Astrocyte (in vitro differentiated cells and primary cell): ENCODE results near the gene JAGN1. TPM values are rescaled to one million over a fixed set of nuclear protein-coding genes. Genes with fewer than 3 reads are reported as not detected.
A peak's percentile ranks its signal among the peaks of the same experiment; 100 is the strongest.

ENCODE experiments used
- DNase-seq: peaks from one replicate; pipeline ENCODE4 v3.0.0-alpha.2; 2010; ENCODE audit warnings: low read depth
- FAIRE-seq: peaks from 2 replicates; lab custom pipeline; 2011; peaks lifted over from hg19 to GRCh38; lab: Jason Lieb, UNC
- H2AFZ ChIP-seq: 2 replicates; pipeline ENCODE4 v1.6.0; 2012; ENCODE audit warnings: low read depth, low read length, inconsistent platforms
- H3K27ac ChIP-seq: 2 replicates; pipeline ENCODE4 v1.5.1; 2011; ENCODE audit warnings: low read depth, low read length, inconsistent platforms
- H3K27me3 ChIP-seq: 2 replicates; pipeline ENCODE4 v1.6.0; 2011; ENCODE audit warnings: low read length, inconsistent platforms; ENCODE audit not compliant: insufficient read depth
- H3K36me3 ChIP-seq: 2 replicates; pipeline ENCODE4 v1.5.1; 2011; ENCODE audit warnings: low read length, inconsistent platforms; ENCODE audit not compliant: insufficient read depth
- H3K4me1 ChIP-seq: 2 replicates; pipeline ENCODE4 v1.5.1; 2011; ENCODE audit warnings: low read length, inconsistent platforms; ENCODE audit not compliant: insufficient read depth
- H3K4me2 ChIP-seq: 2 replicates; pipeline ENCODE4 v1.6.0; 2012; ENCODE audit warnings: low read length, inconsistent platforms
- H3K4me3 ChIP-seq: 2 replicates; pipeline ENCODE4 v1.5.1; 2011; ENCODE audit warnings: low read depth, mild to moderate bottlenecking, low read length, inconsistent platforms; ENCODE audit not compliant: insufficient read depth
- H3K79me2 ChIP-seq: 2 replicates; pipeline ENCODE4 v1.6.0; 2012; ENCODE audit warnings: mild to moderate bottlenecking, low read length, inconsistent platforms; ENCODE audit not compliant: insufficient read depth
- H3K9ac ChIP-seq: 2 replicates; pipeline ENCODE4 v1.6.0; 2012; ENCODE audit warnings: mild to moderate bottlenecking, low read length, inconsistent platforms
- H3K9me3 ChIP-seq: 2 replicates; pipeline ENCODE4 v1.5.1; 2012; ENCODE audit warnings: low read depth, mild to moderate bottlenecking, low read length, inconsistent platforms; ENCODE audit not compliant: insufficient read depth
- H4K20me1 ChIP-seq: 2 replicates; pipeline ENCODE4 v1.6.0; 2012; ENCODE audit warnings: low read length, inconsistent platforms; ENCODE audit not compliant: insufficient read depth
- H3K27ac Mint-ChIP-seq: one replicate; pipeline ENCODE4 v1.8.0; 2021; ENCODE audit warnings: mild to moderate bottlenecking, mixed read lengths; ENCODE audit not compliant: unreplicated experiment
- H3K27me3 Mint-ChIP-seq: one replicate; pipeline ENCODE4 v1.8.0; 2021; ENCODE audit warnings: low read depth, mixed read lengths; ENCODE audit not compliant: unreplicated experiment
- H3K36me3 Mint-ChIP-seq: one replicate; pipeline ENCODE4 v1.8.0; 2021; ENCODE audit warnings: low read depth, mixed read lengths; ENCODE audit not compliant: unreplicated experiment
- H3K4me1 Mint-ChIP-seq: one replicate; pipeline ENCODE4 v1.8.0; 2021; ENCODE audit warnings: low read depth, mixed read lengths; ENCODE audit not compliant: unreplicated experiment
- H3K4me3 Mint-ChIP-seq: one replicate; pipeline ENCODE4 v1.8.0; 2021; ENCODE audit warnings: mild to moderate bottlenecking, moderate library complexity, mixed read lengths; ENCODE audit not compliant: unreplicated experiment
- H3K9me3 Mint-ChIP-seq: one replicate; pipeline ENCODE4 v1.8.0; 2021; ENCODE audit warnings: mild to moderate bottlenecking, mixed read lengths; ENCODE audit not compliant: unreplicated experiment
- EZH2 ChIP-seq: IDR thresholded peaks from 2 replicates; pipeline ENCODE4 v1.6.1; 2012; ENCODE audit warnings: mild to moderate bottlenecking, low read length, inconsistent platforms; ENCODE audit not compliant: insufficient read depth
- total RNA-seq: library from RNA; stranded (reverse); gene quantifications from 2 replicates; pipeline ENCODE4 v1.2.1, GENCODE V29; 2021
- TF ChIP-seq, protein P1 (sequence below): IDR thresholded peaks from 2 replicates; pipeline ENCODE4 v1.5.1; 2011; ENCODE audit warnings: low read depth, mild to moderate bottlenecking, inconsistent platforms, low read length, moderate library complexity; ENCODE audit not compliant: insufficient read depth

Gene JAGN1
- total RNA-seq, 1 donor from 2014 or later = 31.7 TPM

DNA sequence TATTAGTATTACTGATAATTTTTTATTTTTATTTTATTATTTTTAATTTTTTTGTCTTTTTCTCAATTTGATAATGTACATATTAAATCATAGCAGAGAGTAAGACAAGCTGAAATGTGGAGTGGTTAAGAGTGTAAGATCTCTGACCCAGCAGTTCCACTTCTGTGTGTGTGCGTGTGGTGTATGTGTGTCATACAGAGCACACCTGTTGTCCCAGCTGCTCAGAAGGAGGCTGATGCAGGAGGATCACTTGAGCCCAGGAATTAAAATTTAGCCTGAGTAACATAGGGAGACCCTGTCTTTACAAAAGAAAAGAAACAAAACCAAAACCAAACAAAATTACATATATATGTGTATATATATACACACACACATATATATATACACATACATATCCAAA is 9.0 kb upstream of the JAGN1 start:
- Histone ChIP-seq H3K36me3 (no peaks in the 10 kb centered on the region), H4K20me1 (no peaks in the 10 kb centered on the region), H3K9me3 (no peaks in the 10 kb centered on the region), H3K4me1 (peaks cover 10% of the 10 kb centered on the region), H3K79me2 (no peaks in the 10 kb centered on the region), H3K27ac (no peak overlapping the region), H2AFZ (no peak overlapping the region), H3K9ac (no peak overlapping the region), H3K4me3 (no peak overlapping the region), H3K27me3 (no peaks in the 10 kb centered on the region), H3K4me2 (no peak overlapping the region)
- Mint-ChIP-seq H3K27ac (no peak overlapping the region), H3K4me1 (peaks cover 10% of the 10 kb centered on the region), H3K9me3 (no peaks in the 10 kb centered on the region), H3K27me3 (peaks cover 5% of the 10 kb centered on the region), H3K36me3 (no peaks in the 10 kb centered on the region), H3K4me3 (no peak overlapping the region)
- FAIRE-seq (no peak), DNase-seq (no peak)
- TF ChIP-seq EZH2 = no peak
- TF ChIP-seq, protein P1, sequence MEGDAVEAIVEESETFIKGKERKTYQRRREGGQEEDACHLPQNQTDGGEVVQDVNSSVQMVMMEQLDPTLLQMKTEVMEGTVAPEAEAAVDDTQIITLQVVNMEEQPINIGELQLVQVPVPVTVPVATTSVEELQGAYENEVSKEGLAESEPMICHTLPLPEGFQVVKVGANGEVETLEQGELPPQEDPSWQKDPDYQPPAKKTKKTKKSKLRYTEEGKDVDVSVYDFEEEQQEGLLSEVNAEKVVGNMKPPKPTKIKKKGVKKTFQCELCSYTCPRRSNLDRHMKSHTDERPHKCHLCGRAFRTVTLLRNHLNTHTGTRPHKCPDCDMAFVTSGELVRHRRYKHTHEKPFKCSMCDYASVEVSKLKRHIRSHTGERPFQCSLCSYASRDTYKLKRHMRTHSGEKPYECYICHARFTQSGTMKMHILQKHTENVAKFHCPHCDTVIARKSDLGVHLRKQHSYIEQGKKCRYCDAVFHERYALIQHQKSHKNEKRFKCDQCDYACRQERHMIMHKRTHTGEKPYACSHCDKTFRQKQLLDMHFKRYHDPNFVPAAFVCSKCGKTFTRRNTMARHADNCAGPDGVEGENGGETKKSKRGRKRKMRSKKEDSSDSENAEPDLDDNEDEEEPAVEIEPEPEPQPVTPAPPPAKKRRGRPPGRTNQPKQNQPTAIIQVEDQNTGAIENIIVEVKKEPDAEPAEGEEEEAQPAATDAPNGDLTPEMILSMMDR = no peak

DNA sequence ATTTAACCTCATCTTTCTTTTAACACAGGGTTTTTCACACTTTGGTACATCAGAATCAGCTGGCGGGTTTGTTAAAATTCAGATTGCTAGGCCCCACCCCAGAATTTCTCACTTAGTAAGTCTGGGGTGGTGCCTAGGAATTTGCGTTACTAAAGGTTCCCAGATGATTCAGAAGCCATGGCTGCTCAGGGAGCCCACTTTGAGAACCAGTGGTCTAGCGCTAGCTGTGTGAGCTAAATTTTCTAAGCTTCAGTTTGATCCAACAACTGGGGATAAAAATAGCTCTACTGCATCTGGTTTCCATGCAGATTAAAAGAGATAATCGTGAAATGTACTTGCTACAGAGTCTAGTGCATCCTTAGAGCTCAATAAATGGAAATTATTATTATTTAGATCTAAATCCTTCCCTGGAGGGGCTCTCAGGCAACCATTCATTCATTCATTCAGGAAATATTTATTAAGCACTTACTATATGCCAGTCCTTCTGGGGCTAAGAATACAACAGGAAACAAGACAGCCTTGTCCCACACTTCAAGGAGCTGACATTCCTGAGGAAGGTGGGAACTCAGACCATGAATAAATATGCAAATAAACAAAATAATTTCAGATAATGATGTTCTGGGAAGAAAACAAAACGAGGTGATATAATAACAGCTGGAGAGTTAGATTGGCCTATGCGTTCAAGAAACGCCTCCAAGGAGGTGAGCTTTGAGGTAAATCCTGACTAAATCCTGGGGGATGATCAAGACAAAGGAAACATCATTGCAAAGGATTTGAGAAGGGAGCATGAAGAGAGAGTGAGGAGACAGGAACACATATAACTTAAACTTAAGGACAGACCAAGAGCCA is 6.5 kb upstream of the JAGN1 start:
- no peaks in the 10 kb centered on the region for H3K9me3 Mint-ChIP-seq

More for the DNA sequence above, 6.5 kb upstream of the JAGN1 start:
- Mint-ChIP-seq H3K27ac (peak overlapping the region; percentile 90), H3K4me3 (no peak overlapping the region), H3K36me3 (no peaks in the 10 kb centered on the region), H3K4me1 (peaks cover 10% of the 10 kb centered on the region), H3K27me3 (peaks cover under 1% of the 10 kb centered on the region)
- H3K9ac ChIP-seq = peak overlapping the region; percentile 3
- H3K79me2 ChIP-seq = no peaks in the 10 kb centered on the region
- H3K4me1 ChIP-seq = peaks cover 10% of the 10 kb centered on the region
- H3K36me3 ChIP-seq = no peaks in the 10 kb centered on the region
- no peak overlapping the region for H3K4me3 ChIP-seq
- TF ChIP-seq EZH2 = no peak
- TF ChIP-seq, protein P1 = no peak
- H3K4me2 ChIP-seq = peak overlapping the region; percentile 73
- H2AFZ ChIP-seq = peak overlapping the region; percentile 22
- DNase-seq (peak; percentile 41), FAIRE-seq (no peak)
- no peaks in the 10 kb centered on the region for H3K27me3 ChIP-seq
- no peaks in the 10 kb centered on the region for H3K9me3 ChIP-seq
- H4K20me1 ChIP-seq = no peaks in the 10 kb centered on the region
- peak overlapping the region; percentile 32 for H3K27ac ChIP-seq
